ENCODE measurements around the gene ADCY9. TPM values are rescaled to one million over a fixed set of nuclear protein-coding genes. Genes with fewer than 3 reads are reported as not detected.

ADCY9 gene
- total RNA-seq, 2 donors from 2014 or later = 1.2 to 3.3 TPM

- Histone ChIP-seq H3K27ac (ENCODE audit: low read depth, low read length) (no peak overlapping the region), H3K9me3 (ENCODE audit: control insufficient read depth, low read length) (no peaks in the 10 kb centered on the region), H3K9ac (ENCODE audit: extremely low read depth, low read length, poor library complexity, severe bottlenecking) (no peak overlapping the region), H3K27me3 (ENCODE audit: control insufficient read depth, insufficient read depth, low read length, poor library complexity, severe bottlenecking) (no peaks in the 10 kb centered on the region), H3K4me3 (ENCODE audit: low read length) (no peak overlapping the region), H3K4me1 (ENCODE audit: control insufficient read depth, insufficient read depth, low read length) (peaks cover 3% of the 10 kb centered on the region), H3K36me3 (ENCODE audit: control insufficient read depth, insufficient read depth, low read length) (no peaks in the 10 kb centered on the region)
- no peak overlapping the region for H3K4me3 Mint-ChIP-seq
- DNase-seq = no peak
- H3K36me3 Mint-ChIP-seq (ENCODE audit: low read depth) = peaks cover 11% of the 10 kb centered on the region
- peaks cover 25% of the 10 kb centered on the region for H3K27me3 Mint-ChIP-seq (ENCODE audit: insufficient read depth)
- 94 to 98% methylated on average over 24 of the region's 24 CpGs for WGBS, 2 experiments (ENCODE audit: insufficient coverage in 1 of 2, insufficient read length in 1 of 2)
- peaks cover 10% of the 10 kb centered on the region for H3K4me1 Mint-ChIP-seq
- TF ChIP-seq CTCF (conservative IDR thresholded peaks at IDR 0.05) = no peak
- H3K27ac Mint-ChIP-seq = no peak overlapping the region
- peaks cover 5% of the 10 kb centered on the region for H3K9me3 Mint-ChIP-seq
These were observed 149.6 kb downstream of the ADCY9 start for GRCh38 chr16:3966681-3967080.

- H3K9me3 Mint-ChIP-seq = peaks cover 5% of the 10 kb centered on the region
- H3K36me3 Mint-ChIP-seq (ENCODE audit: low read depth) = peaks cover 11% of the 10 kb centered on the region
- no peaks in the 10 kb centered on the region for H3K9me3 ChIP-seq (ENCODE audit: control insufficient read depth, low read length)
- no peak for TF ChIP-seq CTCF (conservative IDR thresholded peaks at IDR 0.05)
- H3K36me3 ChIP-seq (ENCODE audit: control insufficient read depth, insufficient read depth, low read length) = no peaks in the 10 kb centered on the region
- H3K4me1 ChIP-seq (ENCODE audit: control insufficient read depth, insufficient read depth, low read length) = peaks cover 3% of the 10 kb centered on the region
- DNase-seq = no peak
- no peak overlapping the region for H3K27ac ChIP-seq (ENCODE audit: low read depth, low read length)
- H3K4me3 Mint-ChIP-seq = no peak overlapping the region
- 94 to 96% methylated on average over 49 to 50 of the region's 50 CpGs for WGBS, 2 experiments (ENCODE audit: insufficient coverage in 1 of 2, insufficient read length in 1 of 2)
- no peak overlapping the region for H3K27ac Mint-ChIP-seq
- no peak overlapping the region for H3K4me3 ChIP-seq (ENCODE audit: low read length)
- no peak overlapping the region for H3K9ac ChIP-seq (ENCODE audit: extremely low read depth, low read length, poor library complexity, severe bottlenecking)
- peaks cover 25% of the 10 kb centered on the region for H3K27me3 Mint-ChIP-seq (ENCODE audit: insufficient read depth)
- peaks cover 10% of the 10 kb centered on the region for H3K4me1 Mint-ChIP-seq
- H3K27me3 ChIP-seq (ENCODE audit: control insufficient read depth, insufficient read depth, low read length, poor library complexity, severe bottlenecking) = no peaks in the 10 kb centered on the region
These were observed 150.3 kb downstream of the ADCY9 start for GRCh38 chr16:3965781-3966582.

- H3K9me3 Mint-ChIP-seq = peaks cover 5% of the 10 kb centered on the region
- Histone ChIP-seq H3K4me1 (ENCODE audit: control insufficient read depth, insufficient read depth, low read length) (peaks cover 3% of the 10 kb centered on the region), H3K4me3 (ENCODE audit: low read length) (no peak overlapping the region), H3K9ac (ENCODE audit: extremely low read depth, low read length, poor library complexity, severe bottlenecking) (no peak overlapping the region), H3K27ac (ENCODE audit: low read depth, low read length) (no peak overlapping the region), H3K36me3 (ENCODE audit: control insufficient read depth, insufficient read depth, low read length) (no peaks in the 10 kb centered on the region), H3K9me3 (ENCODE audit: control insufficient read depth, low read length) (no peaks in the 10 kb centered on the region), H3K27me3 (ENCODE audit: control insufficient read depth, insufficient read depth, low read length, poor library complexity, severe bottlenecking) (no peaks in the 10 kb centered on the region)
- peaks cover 11% of the 10 kb centered on the region for H3K36me3 Mint-ChIP-seq (ENCODE audit: low read depth)
- H3K4me3 Mint-ChIP-seq = no peak overlapping the region
- peaks cover 25% of the 10 kb centered on the region for H3K27me3 Mint-ChIP-seq (ENCODE audit: insufficient read depth)
- no peak for TF ChIP-seq CTCF (conservative IDR thresholded peaks at IDR 0.05)
- 92 to 97% methylated on average over 11 to 15 of the region's 15 CpGs for WGBS, 2 experiments (ENCODE audit: insufficient coverage in 1 of 2, insufficient read length in 1 of 2)
- H3K4me1 Mint-ChIP-seq = peaks cover 14% of the 10 kb centered on the region
- no peak for DNase-seq
- no peak overlapping the region for H3K27ac Mint-ChIP-seq
These were observed 150.9 kb downstream of the ADCY9 start for GRCh38 chr16:3965306-3965705.

Data from endodermal cell (in vitro differentiated cells).